ENCODE data around the gene CPSF7. TPM values are rescaled to one million over a fixed set of nuclear protein-coding genes. Genes with fewer than 3 reads are reported as not detected.

Gene CPSF7
- total and polyA plus RNA-seq, 2 donors (not counting 1 experiment from before 2014, with no cell fraction given), result 74.7 to 167 TPM

DNA sequence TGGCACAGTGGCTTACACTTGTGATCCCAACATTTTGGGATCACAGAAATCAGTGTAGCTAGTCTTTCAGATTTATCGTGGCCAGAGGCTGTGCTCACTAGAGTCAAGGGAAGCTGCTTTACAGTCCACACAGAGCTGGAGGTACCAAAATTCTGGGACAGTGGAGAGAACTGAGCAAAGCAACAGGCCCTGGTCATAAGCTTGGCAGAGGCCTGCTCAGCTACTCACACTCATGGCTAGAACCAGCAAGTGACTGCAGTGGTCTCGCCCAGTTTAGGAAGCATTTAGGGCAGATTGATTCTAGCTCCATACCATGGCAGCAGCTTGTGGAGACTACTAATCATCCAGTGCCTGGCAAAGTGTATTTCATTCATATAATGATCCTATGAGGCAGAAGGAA lies 28.6 kb downstream of the CPSF7 start:
- H3K4me1 Mint-ChIP-seq, result no peaks in the 10 kb centered on the region
- H3K79me2 ChIP-seq (ENCODE audit: control insufficient read depth, insufficient read depth, low read length), result no peaks in the 10 kb centered on the region
- no peak for ATAC-seq (ENCODE audit: low read depth)
- H3K9me3 Mint-ChIP-seq (ENCODE audit: insufficient read depth), result no peaks in the 10 kb centered on the region
- no peak overlapping the region for H2AFZ ChIP-seq (ENCODE audit: insufficient read depth, low read depth, low read length, poor library complexity, severe bottlenecking)
- H3K4me2 ChIP-seq (replicated peaks; ENCODE audit: low read depth, low read length, poor library complexity, severe bottlenecking), result no peak overlapping the region
- intact Hi-C loops (cut with micrococcal nuclease), result no loop called here
- WGBS (ENCODE audit: insufficient coverage), result 90% methylated on average over 2 of the region's 2 CpGs
- no peak for DNase-seq
- ChIA-PET CTCF (interaction anchor here (0.9 to 2.4 kb wide), 6 partner anchors 8 to 147 kb away, joined by 3 to 17 read pairs (median 6); no protein-coding TSS in a partner anchor), POLR2A (interaction anchor here (0.9 kb wide), 1 partner anchor 68 kb away, joined by 3 read pairs; no protein-coding TSS in a partner anchor)
- no peaks in the 10 kb centered on the region for H3K4me1 ChIP-seq (ENCODE audit: control insufficient read depth in 2 of 2, insufficient read depth in 2 of 2, low read length in 2 of 2)
- H4K20me1 ChIP-seq (ENCODE audit: control insufficient read depth, insufficient read depth, low read length, poor library complexity, severe bottlenecking), result no peaks in the 10 kb centered on the region
- no peak overlapping the region for H3K4me3 ChIP-seq (ENCODE audit: control extremely low read depth in 1 of 5, extremely low read depth in 1 of 5, insufficient read depth in 1 of 5, low read depth in 2 of 5, low read length in 4 of 5)
- peaks cover 7 to 59% of the 10 kb centered on the region in 2 experiments for H3K36me3 ChIP-seq (replicated peaks in 1 of 2; ENCODE audit: control extremely low read depth in 1 of 2, control insufficient read depth in 1 of 2, extremely low read depth in 1 of 2, insufficient read depth in 2 of 2, low read length in 1 of 2)
- no peaks in the 10 kb centered on the region for H3K27me3 ChIP-seq (replicated peaks in 1 of 4; ENCODE audit: control extremely low read depth in 1 of 4, control insufficient read depth in 3 of 4, insufficient read depth in 4 of 4, low read length in 3 of 4)
- H3K9me3 ChIP-seq (ENCODE audit: control extremely low read depth in 1 of 3, control insufficient read depth in 2 of 3, insufficient read depth in 1 of 3, low read length in 2 of 3), result no peaks in the 10 kb centered on the region
- H3K27ac ChIP-seq (ENCODE audit: low read length in 2 of 2), result peak overlapping the region in 1 of 2 donors; percentile 30
- H3K27ac Mint-ChIP-seq, result no peak overlapping the region
- no peaks in the 10 kb centered on the region for H3K27me3 Mint-ChIP-seq
- no peak overlapping the region for H3K4me3 Mint-ChIP-seq
- H3K9ac ChIP-seq (ENCODE audit: low read length), result no peak overlapping the region
- no peak for TF ChIP-seq CTCF (IDR thresholded peaks at IDR 0.05)
- TF ChIP-seq EZH2 (IDR thresholded peaks at IDR 0.05; ENCODE audit: borderline replicate concordance, insufficient read depth, low read depth, low read length, poor library complexity, severe bottlenecking), result no peak

- Histone ChIP-seq H3K4me2 (replicated peaks; ENCODE audit: low read depth, low read length, poor library complexity, severe bottlenecking) (peak overlapping the region; percentile 81), H3K9ac (ENCODE audit: low read length) (peak overlapping the region; percentile 94), H3K4me3 (ENCODE audit: control extremely low read depth in 1 of 5, extremely low read depth in 1 of 5, insufficient read depth in 1 of 5, low read depth in 2 of 5, low read length in 4 of 5) (peak overlapping the region; percentile 63 to 96 (median 87)), H4K20me1 (ENCODE audit: control insufficient read depth, insufficient read depth, low read length, poor library complexity, severe bottlenecking) (no peaks in the 10 kb centered on the region), H3K27me3 (replicated peaks in 1 of 4; ENCODE audit: control extremely low read depth in 1 of 4, control insufficient read depth in 3 of 4, insufficient read depth in 4 of 4, low read length in 3 of 4) (no peaks in the 10 kb centered on the region), H3K36me3 (replicated peaks in 1 of 2; ENCODE audit: control extremely low read depth in 1 of 2, control insufficient read depth in 1 of 2, extremely low read depth in 1 of 2, insufficient read depth in 2 of 2, low read length in 1 of 2) (peaks cover 4 to 18% of the 10 kb centered on the region in 2 experiments), H3K9me3 (ENCODE audit: control extremely low read depth in 1 of 3, control insufficient read depth in 2 of 3, insufficient read depth in 1 of 3, low read length in 2 of 3) (no peaks in the 10 kb centered on the region), H3K27ac (ENCODE audit: low read length in 2 of 2) (peak overlapping the region; percentile 68 to 86), H2AFZ (ENCODE audit: insufficient read depth, low read depth, low read length, poor library complexity, severe bottlenecking) (peak overlapping the region; percentile 99), H3K4me1 (ENCODE audit: control insufficient read depth in 2 of 2, insufficient read depth in 2 of 2, low read length in 2 of 2) (peaks cover 13 to 19% of the 10 kb centered on the region in 2 donors), H3K79me2 (ENCODE audit: control insufficient read depth, insufficient read depth, low read length) (peaks cover 3% of the 10 kb centered on the region)
- peak overlapping the region; percentile 97 for H3K27ac Mint-ChIP-seq
- H3K27me3 Mint-ChIP-seq, result no peaks in the 10 kb centered on the region
- DNase-seq, result peak; percentile 55
- ATAC-seq (ENCODE audit: low read depth), result peak; percentile 16
- TF ChIP-seq EZH2 (IDR thresholded peaks at IDR 0.05; ENCODE audit: borderline replicate concordance, insufficient read depth, low read depth, low read length, poor library complexity, severe bottlenecking) (no peak), CTCF (IDR thresholded peaks at IDR 0.05) (no peak)
- ChIA-PET POLR2A (interaction anchor here (0.6 to 3.3 kb wide), 8 partner anchors 21 to 100 kb away, joined by 3 to 22 read pairs (median 6); partner anchors contain the start of genes CPSF7, CYB561A3, SDHAF2 and TMEM138), CTCF (interaction anchor here (0.6 to 5.2 kb wide), 21 partner anchors 8 to 1856 kb away, joined by 3 to 82 read pairs (median 4); partner anchors contain the start of genes CD6, CPSF7, CYB561A3 and DDB1)
- intact Hi-C loops (cut with micrococcal nuclease), result loop anchor here (1.0 to 2.0 kb wide), 2 partner anchors 36 to 56 kb away; partner anchors contain the start of gene CPSF7
- H3K4me3 Mint-ChIP-seq, result peak overlapping the region; percentile 98
- peaks cover 22% of the 10 kb centered on the region for H3K4me1 Mint-ChIP-seq
- H3K9me3 Mint-ChIP-seq (ENCODE audit: insufficient read depth), result no peaks in the 10 kb centered on the region
- 6% methylated on average over 7 of the region's 15 CpGs for WGBS (ENCODE audit: insufficient coverage)
Observed at GRCh38 chr11:61392981-61393595, 36.7 kb downstream of the CPSF7 start.
